Ureter (tissue), 1 donor: Measurements from ENCODE around the gene INKA2. TPM values are rescaled to one million over a fixed set of nuclear protein-coding genes. Genes with fewer than 3 reads are reported as not detected.
"Not testable (repeated sequence)": the region's sequence is repeated elsewhere in the genome, so short reads cannot be mapped to it uniquely, and the experiment has no call there.

Experiments used
- DNase-seq: peaks from one replicate; pipeline ENCODE4 v3.0.0-alpha.2; 2020; ENCODE audit warnings: low spot score
- total RNA-seq: library from RNA; stranded (reverse); gene quantifications from one replicate; pipeline ENCODE4 v1.2.4, GENCODE V29; 2023
- donor health status: DM: yes; HTN: yes; CAD: no.

The INKA2 gene
- total RNA-seq, 1 donor from 2014 or later, result 5.7 TPM

DNA sequence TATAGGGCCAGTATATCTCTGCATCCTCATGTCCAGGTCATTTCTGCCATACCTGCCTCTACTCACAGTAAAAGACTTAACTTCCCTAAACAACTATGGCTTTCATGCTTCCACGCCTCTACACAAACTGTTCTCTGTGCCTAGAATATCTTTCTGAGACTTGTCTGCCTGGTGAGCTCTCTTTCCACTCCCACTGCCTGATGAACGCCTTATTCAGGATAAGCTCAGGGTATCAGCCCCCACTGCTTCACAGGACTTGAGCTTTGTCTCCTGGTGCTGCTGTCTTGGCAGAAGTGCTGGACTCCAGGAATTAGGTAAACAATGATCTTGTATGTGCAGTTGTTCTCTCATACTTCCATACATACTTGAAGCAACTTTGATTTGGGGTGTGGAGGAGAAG lies 11.7 kb upstream of the INKA2 start:
- no peak for DNase-seq

DNA sequence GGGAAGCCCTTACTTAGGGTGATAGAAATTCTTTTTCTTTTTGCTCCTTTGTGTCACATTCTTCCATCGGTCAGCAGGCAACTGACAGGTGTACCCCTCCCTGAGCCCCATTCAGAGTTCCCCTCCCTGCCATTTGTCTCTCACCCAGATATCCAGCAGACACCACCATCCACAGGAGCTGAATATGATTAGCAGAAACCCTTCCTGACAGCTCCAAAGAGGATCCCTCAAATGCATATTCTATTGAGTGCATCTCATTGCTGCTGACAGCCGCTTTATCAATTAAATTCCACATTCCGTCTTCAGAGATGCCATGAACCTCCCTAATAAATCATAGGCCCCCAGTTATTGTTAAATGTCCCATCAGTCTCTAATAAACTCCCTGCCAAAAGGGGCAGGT lies 10.4 kb upstream of the INKA2 start:
- no peak for DNase-seq

DNA sequence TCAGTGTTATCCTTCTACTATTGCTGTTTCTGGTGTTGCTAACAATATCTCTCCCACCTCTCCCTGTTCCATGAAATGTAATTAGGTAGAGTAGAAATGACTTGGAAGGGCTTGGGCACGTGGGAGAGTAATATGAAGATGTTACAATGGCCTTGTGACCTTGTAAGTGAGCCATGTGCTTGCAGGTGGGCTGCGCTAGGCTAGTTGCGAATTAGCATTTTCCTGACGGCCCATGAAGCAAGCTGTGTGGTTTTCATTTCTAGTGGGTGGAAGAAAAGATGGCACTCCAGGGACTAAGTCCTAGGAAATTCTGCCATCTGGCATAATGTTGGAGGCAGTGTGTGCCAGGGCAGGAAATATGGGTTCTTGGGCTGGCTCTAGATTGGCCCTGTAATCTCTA lies 8.8 kb upstream of the INKA2 start:
- no peak for DNase-seq

DNA sequence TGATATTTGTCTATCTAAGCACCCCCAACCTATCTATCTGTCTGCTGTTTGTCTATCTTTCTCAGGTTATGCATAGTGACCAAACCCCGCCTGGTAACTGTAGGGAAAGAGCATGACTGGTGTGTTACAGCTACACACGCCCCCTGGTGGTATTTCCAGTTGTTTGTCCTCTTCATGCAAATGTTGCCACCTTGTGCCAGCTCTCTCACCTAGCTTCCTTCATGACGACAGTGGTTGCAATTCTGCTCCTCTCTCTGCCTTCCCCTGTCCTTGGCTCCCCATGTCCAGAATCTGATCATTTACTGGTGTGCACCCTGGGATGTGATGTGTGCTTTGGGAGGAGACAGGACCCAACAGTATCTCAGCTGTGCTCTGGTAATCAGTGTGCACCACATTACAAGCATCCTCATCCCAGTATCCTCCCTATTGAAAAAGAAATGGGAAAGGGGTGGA lies 8.1 kb upstream of the INKA2 start:
- peak; percentile 60 for DNase-seq

DNA sequence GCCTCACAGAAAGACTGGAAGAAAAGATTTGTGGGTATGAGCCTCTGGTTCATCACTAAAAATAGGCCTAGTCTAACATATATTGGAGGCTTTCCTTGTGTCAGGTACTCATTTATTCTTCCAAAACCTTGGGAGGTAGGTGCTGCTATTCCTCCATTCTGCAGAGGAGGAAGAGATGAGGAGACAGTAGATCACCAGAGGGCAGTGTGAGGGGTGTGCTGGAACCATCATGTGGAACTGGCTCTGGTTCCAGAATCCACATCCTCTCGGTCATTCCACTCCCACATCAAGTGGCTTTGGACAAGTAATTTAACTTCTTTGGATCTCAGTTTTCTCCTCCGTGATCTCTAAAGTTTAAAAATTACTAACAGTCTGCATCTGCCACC lies 7.4 kb upstream of the INKA2 start:
- no peak for DNase-seq

DNA sequence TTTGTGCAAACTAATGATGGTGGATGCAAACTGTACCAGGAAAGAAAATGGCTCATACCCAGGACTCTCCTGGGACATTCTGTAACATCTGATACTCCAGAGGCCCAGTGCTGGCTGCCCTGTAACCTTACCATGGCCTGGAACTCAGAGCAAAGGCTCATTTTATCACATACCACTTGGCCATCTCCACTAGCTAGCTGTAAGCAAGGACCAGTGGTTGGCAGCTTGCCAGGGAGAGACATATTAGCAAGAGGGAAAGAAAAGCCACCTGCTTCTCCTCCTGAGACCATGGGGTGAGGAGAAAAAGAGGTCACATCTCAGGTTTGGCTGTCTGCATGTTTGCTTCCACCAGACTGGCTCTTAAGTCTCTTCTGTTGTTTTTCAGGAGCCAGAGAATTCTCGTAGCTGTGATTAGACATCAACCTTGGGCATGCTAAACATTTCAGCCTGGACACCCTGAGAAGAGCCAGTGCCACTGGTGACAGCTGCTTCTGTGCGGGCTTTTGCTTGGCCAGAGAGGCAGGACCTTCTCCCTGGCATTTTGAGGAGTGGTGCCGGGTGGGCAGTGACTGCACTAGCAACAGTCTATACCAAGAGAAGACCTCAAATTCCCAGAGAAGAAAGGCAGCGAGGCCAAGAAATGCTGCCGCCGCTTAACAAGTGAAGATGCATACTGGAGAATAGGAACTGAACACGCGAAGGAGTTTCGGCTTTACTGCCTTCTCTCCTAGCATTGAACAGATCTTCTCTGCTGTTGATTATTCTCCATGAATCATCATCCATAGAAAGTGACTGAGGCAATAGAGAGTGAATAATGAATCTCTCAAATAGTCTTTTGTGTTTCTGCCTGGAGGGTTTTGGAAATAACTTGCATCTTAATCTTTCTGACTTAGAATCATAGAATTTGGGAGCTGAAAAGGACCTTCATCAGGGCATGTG lies 6.7 kb upstream of the INKA2 start:
- DNase-seq, result no peak

DNA sequence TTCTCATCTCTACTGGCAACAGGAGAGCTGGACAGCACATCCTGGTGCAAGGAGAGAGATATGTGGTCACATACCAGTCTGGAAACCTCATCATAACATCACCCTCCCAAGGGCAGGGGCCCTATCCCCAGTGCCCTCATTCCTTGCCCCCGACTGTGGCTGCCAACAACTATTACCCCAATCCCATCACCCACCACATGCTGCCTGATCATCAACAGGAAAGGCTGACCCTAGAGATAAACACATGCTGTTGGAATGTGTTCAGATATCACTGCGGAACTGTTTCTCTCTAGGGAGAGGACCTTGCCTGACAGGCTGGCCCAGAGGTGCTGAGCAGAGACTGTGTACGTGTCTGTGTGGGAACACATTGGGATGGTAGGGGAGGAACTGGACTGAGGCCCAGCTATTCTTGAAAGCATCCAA lies 4.5 kb upstream of the INKA2 start:
- no peak for DNase-seq

DNA sequence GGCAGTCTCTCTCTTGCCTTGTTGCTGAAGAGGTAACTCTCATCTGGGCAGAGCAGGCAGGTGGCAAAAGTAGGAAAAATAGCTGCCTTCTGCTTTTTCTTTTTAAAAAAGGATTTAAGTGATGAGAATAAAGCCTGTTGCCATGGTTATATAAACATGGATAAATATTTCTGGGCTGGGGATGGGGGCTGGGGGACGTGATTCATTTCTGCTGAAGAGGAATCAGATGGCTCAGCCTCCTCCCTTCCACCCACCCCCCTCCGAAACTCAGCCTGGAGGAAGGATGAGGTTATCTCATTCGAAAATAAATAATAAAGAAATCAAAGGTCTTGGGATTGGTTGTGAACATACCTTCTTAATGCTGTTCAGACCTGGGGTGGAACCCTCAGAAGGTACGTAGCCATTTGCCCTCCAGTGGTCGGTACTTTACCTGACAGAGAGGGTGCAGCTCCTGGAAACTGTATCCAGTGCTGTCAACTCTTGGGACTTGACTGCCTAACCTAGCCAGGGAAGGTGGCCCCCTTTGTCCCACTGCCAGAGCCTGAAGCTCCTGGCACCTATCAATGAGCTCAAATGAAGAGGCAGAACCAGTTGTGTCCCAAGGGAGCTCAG lies 3.8 kb upstream of the INKA2 start:
- no peak for DNase-seq

DNA sequence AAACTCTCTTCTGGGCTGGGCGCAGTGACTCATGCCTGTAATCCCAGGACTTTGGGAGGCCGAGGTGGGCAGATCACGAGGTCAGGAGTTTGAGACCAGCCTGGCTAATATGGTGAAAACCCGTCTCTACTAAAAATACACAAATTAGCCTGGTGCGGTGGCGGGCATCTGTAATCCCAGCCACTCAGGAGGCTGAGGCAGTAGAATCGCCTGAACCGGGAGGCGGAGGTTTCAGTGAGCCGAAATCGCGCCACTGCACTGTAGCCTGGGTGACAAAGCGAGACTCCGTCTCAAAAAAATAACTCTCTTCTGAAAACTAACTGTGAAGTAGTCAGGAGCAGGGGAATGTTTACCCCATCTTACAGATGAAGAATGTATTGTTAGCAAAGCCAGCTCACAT lies 3.1 kb upstream of the INKA2 start:
- not testable (repeated sequence) for DNase-seq

DNA sequence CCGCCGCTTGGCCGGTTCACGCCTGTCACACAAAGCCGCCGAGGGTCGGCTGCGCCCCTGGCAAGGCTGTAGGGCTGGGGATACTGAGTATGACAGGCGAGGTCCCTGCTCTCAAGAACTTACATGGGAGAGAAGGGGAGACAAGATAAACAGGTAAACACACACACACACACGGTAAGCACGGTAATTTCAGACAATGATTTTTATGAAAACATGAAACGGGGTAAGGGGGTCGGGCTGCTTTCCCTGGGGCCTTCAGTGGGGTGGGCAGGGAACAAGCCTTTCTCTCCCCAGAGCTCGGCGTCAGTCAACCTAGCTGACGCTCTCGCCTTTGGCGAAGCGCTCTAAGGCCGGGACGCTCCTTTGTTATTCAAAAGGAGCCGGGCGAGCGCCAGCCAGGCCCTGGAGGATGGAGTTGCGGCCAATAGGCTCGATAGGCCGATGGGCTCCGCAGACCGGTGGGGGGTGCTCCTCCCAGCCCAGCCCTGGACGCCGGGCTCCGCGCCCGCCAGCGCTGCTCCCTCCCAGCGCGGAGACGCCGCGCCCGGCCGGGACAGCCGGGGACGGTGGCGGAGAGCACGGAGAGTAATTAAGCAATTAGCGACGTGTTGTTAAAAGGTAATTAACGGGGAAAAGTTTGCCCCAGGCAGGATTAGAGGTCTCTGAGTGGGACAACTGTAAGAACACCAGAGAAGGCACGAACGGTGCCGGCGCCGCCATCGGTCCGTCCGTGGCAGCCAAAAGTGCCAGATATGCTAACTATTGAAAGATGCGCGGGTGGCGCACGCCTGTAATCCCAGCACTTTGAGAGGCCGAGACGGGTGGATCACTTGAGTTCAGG lies 950 bp upstream of the INKA2 start:
- peak; percentile 65 for DNase-seq

DNA sequence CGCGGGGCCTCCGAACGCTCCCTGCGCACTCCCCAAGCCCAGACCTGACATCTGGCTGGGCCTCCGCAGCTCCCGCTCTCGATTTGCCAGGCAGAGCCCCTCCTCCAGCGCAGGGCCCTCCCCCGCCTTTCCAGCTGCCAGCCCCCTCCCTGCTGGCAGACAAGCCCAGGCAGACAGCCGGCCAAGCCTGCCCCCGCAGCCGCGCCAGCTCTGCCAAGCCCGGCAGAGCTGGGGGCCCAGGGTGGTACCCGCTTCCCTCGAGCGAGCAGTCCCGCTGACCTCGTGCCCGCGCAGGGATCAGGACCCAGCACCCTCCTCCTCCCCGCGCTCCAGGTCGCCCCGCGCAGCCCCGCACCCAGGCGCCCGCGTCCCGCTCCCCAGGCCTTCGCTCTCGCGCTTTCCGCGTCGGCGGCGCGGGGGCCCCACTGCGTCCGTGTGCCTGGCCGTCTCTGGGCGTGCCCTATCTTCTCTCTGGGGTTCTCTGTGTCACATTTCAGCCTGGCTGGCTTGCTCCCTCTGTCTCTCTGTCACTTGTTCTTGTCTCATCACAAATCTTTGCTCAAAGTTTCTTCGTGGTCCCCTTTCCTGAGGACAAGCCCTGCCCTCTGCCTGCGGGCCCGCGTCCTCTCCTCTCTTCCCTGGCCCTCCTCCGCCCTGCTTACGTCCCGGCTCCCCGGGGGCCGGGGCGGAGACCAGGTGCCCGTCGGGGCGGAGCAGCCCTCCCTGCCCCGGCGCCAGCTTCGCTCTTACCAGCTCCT lies 580 bp downstream of the INKA2 start:
- DNase-seq, result peak; percentile 77

DNA sequence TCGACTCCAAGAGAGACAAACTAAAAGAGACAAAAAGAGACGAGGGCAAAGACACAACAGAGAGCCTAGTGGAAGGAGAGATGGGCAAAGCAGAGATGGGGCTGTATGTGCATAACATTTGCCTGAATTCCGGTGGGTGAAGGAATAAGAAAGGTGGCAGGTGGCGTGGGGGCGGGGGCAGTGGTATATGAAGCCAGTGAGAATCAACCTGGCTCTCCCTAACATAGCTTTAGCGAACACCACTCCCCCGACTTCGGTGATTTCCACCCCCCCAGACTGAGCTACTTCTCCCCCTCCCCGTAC lies 1.1 kb downstream of the INKA2 start:
- DNase-seq, result no peak

DNA sequence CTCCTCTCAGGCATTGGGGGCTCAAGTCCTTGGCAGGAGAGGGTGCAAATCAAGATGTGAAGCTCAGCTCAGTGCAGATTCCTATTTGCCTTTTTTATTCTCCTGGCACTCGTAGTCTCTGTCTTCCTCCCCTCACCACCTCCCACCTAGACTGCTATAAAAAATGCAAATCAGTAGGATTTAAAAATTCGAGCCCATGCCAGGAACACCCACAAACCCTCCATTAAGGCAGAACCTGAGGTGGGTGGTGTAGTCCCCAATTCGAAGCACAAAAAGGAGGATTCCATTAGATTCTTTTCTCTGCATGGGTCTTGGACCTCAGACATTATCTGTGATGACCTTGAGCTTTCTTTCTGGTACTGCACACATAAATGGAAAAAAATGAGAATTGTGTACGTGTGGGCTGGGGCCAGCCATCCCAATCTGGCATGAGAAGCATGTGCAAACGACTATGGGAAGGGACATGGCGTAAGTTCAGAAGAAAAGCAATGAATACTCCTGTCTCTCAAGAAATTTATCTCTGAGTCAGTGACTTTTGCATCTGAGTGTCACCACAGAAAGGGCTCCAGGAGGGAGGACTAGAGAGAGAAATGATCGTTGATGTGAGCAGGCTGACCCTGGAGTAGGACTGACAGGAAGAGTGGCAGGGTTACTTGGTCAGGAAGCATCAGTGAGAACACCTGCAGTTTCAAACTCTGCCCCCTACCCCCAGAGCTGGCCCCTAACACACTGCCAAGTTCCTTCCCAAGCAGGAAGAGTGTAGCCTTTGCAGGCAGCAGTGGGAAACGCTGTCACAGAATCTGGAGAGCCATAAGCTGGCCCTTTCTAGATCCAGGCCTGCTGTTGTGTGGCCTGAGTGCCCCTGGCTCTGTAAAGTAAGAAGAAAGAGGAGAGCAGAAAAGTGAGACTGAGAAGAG lies 1.7 kb downstream of the INKA2 start:
- no peak for DNase-seq

DNA sequence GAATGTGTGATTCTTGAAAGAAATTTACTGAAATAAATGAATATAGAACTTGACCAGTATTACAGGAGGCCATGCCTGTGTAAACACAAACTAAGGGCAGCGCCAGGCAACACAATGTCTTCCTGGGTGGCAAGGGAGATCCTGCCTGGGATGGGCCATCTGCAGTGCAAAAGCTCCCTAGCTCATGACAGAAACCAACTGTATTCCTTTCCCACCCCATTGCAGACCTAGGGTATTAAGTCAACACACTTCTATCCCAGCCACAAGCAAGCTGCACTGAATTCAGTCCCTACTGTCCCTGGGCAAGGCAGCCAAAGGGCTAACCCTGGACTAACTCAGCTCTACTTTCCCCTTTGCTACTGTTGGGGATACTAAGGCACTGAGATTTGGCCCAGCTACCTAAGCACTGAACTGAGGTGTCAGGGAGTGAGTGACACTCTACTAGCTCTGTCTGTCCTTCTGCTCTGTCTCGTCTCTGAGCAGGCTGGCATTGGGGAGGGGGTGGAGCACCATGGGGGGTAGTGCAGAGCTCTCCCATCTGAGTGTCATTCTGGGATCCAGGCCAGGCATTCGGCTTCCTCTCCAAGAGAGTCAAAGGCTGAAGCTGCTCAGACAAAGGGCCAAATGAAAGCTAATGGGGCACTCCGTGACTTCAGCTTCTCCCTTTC lies 2.5 kb downstream of the INKA2 start:
- peak; percentile 44 for DNase-seq

DNA sequence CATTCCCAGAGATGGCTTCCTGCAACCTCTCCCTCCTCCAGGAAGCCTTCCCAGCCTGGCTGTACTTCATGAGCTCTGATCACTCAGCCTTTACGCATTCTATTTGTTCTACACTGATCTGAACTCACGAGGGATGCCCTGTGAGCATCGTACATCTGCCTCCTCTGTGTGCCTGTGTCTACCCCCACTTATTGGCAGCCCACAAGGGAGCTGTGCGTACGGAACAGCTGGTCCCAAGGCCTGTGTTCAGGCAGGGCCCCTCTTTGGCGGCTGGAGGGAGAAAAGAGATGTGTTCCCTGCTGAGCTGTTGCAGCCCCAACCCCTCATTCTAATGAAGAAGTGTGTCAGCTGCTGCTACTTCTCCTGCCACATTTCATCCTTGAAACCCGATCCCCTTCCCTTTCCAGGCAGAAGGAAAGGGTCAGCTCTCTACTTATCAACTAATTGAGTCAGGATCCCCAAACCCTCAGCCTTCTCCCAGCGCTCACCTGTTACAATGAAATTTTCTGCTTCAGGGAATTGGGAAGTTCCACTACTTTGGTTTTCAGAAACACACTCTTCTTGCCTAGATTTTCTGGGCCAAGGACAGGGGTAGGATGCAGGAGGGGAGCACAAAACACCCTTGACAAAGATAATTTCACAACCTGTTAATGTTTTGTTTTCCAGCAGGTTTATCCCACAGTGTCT lies 3.2 kb downstream of the INKA2 start:
- peak; percentile 35 for DNase-seq

DNA sequence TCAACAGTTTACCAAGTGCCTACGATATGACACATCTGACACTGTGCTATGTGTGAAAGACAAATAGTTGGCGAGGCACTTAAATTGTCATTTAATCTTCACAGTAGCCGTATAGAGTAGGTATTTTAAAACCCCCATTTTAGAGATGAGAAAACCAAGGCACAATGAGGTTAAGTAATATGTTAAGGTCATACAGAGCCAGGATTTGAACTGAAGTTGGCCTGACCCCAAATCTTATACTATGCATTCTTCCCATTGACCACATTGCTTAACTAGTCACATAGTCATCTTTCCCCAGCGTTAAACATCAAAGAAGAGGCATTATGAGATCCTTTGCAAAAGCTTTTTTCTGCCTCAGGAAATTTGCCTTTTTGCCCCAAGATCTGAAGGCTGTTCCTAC lies 3.9 kb downstream of the INKA2 start:
- no peak for DNase-seq

DNA sequence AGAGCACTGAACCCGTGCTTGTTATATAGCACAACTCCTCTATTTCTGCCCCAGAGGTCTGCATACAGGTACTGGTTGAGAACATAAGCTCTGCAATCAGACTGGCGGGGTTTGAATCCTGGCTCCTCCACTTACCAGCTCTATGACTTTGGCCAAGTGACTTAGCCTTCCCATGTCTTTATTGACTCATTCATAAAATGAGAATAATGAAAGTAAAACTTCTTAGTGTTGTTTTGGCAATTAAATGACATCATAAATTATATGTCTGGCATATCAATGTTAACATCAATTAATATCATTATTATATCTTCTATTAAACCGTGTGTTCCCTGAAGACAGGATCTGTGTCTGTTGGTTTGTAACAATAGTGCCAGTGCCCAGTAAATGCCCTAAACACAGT lies 4.3 kb downstream of the INKA2 start:
- peak; percentile 5 for DNase-seq

DNA sequence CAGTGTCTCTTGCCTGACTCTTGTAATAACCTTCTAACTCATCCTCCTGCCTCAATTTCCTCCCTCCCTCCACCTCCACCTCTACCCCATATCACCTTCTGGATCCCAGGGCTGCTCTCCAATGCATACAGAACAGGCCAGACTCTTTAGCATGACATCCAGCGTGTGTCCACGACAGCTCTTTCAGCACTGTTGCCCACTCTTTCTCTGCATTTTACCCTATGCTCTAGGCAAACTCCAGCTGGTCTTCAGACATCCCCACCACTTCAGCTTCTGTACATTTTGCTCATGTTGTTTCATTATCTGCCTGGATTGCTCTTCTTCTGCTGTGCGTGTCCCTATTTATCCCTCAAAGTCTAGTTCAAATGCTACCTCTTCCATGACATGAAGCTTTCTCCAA lies 4.8 kb downstream of the INKA2 start:
- peak; percentile 31 for DNase-seq

DNA sequence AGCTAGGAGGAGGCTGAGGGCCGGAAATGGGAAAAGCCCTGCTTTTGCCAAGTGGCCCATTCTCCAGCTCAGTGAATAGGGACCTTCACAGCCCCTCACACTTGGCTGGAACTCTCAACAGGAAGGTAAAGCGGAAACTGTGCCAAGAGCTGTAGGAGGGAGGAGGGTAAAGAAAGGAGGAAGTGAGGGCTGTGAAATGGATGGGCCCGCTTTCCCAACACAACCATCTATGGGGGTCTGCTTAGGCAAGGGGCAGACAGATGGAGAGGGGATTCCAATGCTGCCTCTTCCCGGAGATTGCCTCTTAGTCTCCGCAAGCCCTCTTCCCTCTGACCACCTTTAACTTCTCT lies 5.2 kb downstream of the INKA2 start:
- DNase-seq, result peak; percentile 39
